Fibroblast of lung (primary cell): Measurements from ENCODE around the gene NTN3. TPM values are rescaled to one million over a fixed set of nuclear protein-coding genes. Genes with fewer than 3 reads are reported as not detected.

Experiments
- DNase-seq, 2 donors: peaks; one replicate each; pipeline versions ENCODE4 v3.0.0 to v3.0.0-alpha.2; 2010; ENCODE audit warnings: low read depth in 2 of 2
- H2AFZ ChIP-seq: 2 replicates; pipeline ENCODE4 v1.5.1; 2012; ENCODE audit warnings: low read length, control low read depth, inconsistent platforms
- H3K27ac ChIP-seq: 2 replicates; pipeline ENCODE4 v1.5.1; 2011; ENCODE audit warnings: low read length, control low read depth; ENCODE audit not compliant: insufficient read depth
- H3K27me3 ChIP-seq: 2 replicates; pipeline ENCODE4 v1.5.1; 2011; ENCODE audit warnings: mild to moderate bottlenecking, low read length; ENCODE audit not compliant: control insufficient read depth, insufficient read depth
- H3K36me3 ChIP-seq: 2 replicates; pipeline ENCODE4 v1.5.1; 2011; ENCODE audit warnings: low read length; ENCODE audit not compliant: control insufficient read depth, insufficient read depth
- H3K4me1 ChIP-seq: 2 replicates; pipeline ENCODE4 v1.5.1; 2011; ENCODE audit warnings: low read length; ENCODE audit not compliant: control insufficient read depth, insufficient read depth; ENCODE audit errors: extremely low read depth
- H3K4me2 ChIP-seq: 2 replicates; pipeline ENCODE4 v1.5.1; 2011; ENCODE audit warnings: low read length, control low read depth; ENCODE audit not compliant: insufficient read depth; ENCODE audit errors: extremely low read depth
- H3K4me3 ChIP-seq, 4 experiments: fragments of 200-600 bp in 1 of 4; sonication (generic) in 1 of 4; replicated peaks in 1 of 4; 2 replicates each; pipeline ENCODE4 v1.5.1; 2011 to 2016; ENCODE audit warnings: low read length in 4 of 4, low read depth in 3 of 4, mild to moderate bottlenecking in 3 of 4, control low read depth in 2 of 4, inconsistent platforms in 1 of 4, mixed read lengths in 1 of 4; ENCODE audit not compliant: insufficient read depth in 1 of 4; ENCODE audit errors: control extremely low read depth in 1 of 4
- H3K79me2 ChIP-seq: 2 replicates; pipeline ENCODE4 v1.5.1; 2012; ENCODE audit warnings: mild to moderate bottlenecking, low read length, inconsistent platforms; ENCODE audit not compliant: control insufficient read depth, insufficient read depth
- H3K9ac ChIP-seq: 2 replicates; pipeline ENCODE4 v1.5.1; 2011; ENCODE audit warnings: mild to moderate bottlenecking, low read length, control low read depth; ENCODE audit not compliant: insufficient read depth
- H3K9me3 ChIP-seq: 2 replicates; pipeline ENCODE4 v1.5.1; 2012; ENCODE audit warnings: low read depth, low read length; ENCODE audit not compliant: control insufficient read depth, insufficient read depth
- H4K20me1 ChIP-seq: 2 replicates; pipeline ENCODE4 v1.5.1; 2011; ENCODE audit warnings: low read length; ENCODE audit not compliant: control insufficient read depth, insufficient read depth; ENCODE audit errors: extremely low read depth
- EZH2 ChIP-seq: IDR thresholded peaks from 2 replicates; pipeline ENCODE4 v1.5.1; 2012; ENCODE audit warnings: low read length, control low read depth, mild to moderate bottlenecking; ENCODE audit errors: missing control alignments
- polyA plus RNA-seq, 2 donors: library from polyadenylated mRNA; depleted of rRNA in 1 of 2; stranded (reverse) in 1 of 2; unstranded in 1 of 2; fragments of >200 nt; gene quantifications; 2 replicates each; pipeline ENCODE4 v1.2.1, GENCODE V29; 2011 to 2012; ENCODE audit warnings: missing spikeins in 1 of 2
- total RNA-seq: library from RNA; depleted of rRNA; stranded (reverse); fragments of >200 nt; gene quantifications from 2 replicates; pipeline ENCODE4 v1.2.1, GENCODE V29; 2014
- TF ChIP-seq, protein P1 (sequence below), 2 donors: IDR thresholded peaks in 1 of 2; conservative IDR thresholded peaks in 1 of 2; 1 replicate in 1 of 2; 2 replicates in 1 of 2; pipeline ENCODE4 v1.5.1; 2011 to 2012; ENCODE audit warnings: low read length in 2 of 2, control low read depth in 1 of 2, inconsistent platforms in 1 of 2, low read depth in 1 of 2, mild to moderate bottlenecking in 1 of 2

NTN3 gene
- total and polyA plus RNA-seq, 2 donors (not counting 1 experiment from before 2014, with no cell fraction given), result 0.08 to 2.1 TPM

GRCh38 chr16:2512735-2513404 is 41.8 kb downstream of the NTN3 start:
- no peak overlapping the region for H3K9ac ChIP-seq
- H2AFZ ChIP-seq, result no peak overlapping the region
- peaks cover 39% of the 10 kb centered on the region for H3K79me2 ChIP-seq
- H3K4me2 ChIP-seq, result peak overlapping the region; percentile 85
- H3K4me3 ChIP-seq, result peak overlapping the region in 3 of 4 experiments; percentile 35 to 96 (median 57)
- DNase-seq, result no peak
- H4K20me1 ChIP-seq, result peaks cover 2% of the 10 kb centered on the region
- no peak for TF ChIP-seq EZH2
- TF ChIP-seq, protein P1, sequence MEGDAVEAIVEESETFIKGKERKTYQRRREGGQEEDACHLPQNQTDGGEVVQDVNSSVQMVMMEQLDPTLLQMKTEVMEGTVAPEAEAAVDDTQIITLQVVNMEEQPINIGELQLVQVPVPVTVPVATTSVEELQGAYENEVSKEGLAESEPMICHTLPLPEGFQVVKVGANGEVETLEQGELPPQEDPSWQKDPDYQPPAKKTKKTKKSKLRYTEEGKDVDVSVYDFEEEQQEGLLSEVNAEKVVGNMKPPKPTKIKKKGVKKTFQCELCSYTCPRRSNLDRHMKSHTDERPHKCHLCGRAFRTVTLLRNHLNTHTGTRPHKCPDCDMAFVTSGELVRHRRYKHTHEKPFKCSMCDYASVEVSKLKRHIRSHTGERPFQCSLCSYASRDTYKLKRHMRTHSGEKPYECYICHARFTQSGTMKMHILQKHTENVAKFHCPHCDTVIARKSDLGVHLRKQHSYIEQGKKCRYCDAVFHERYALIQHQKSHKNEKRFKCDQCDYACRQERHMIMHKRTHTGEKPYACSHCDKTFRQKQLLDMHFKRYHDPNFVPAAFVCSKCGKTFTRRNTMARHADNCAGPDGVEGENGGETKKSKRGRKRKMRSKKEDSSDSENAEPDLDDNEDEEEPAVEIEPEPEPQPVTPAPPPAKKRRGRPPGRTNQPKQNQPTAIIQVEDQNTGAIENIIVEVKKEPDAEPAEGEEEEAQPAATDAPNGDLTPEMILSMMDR (conservative IDR thresholded peaks at IDR 0.05 in 1 of 2, IDR thresholded peaks at IDR 0.05 in 1 of 2; ENCODE audit: low read depth in 1 of 2, low read length in 2 of 2), result no peak
- no peaks in the 10 kb centered on the region for H3K9me3 ChIP-seq
- H3K27ac ChIP-seq, result no peak overlapping the region
- H3K36me3 ChIP-seq, result peaks cover 3% of the 10 kb centered on the region
- peaks cover 18% of the 10 kb centered on the region for H3K4me1 ChIP-seq
- H3K27me3 ChIP-seq, result no peaks in the 10 kb centered on the region

DNA sequence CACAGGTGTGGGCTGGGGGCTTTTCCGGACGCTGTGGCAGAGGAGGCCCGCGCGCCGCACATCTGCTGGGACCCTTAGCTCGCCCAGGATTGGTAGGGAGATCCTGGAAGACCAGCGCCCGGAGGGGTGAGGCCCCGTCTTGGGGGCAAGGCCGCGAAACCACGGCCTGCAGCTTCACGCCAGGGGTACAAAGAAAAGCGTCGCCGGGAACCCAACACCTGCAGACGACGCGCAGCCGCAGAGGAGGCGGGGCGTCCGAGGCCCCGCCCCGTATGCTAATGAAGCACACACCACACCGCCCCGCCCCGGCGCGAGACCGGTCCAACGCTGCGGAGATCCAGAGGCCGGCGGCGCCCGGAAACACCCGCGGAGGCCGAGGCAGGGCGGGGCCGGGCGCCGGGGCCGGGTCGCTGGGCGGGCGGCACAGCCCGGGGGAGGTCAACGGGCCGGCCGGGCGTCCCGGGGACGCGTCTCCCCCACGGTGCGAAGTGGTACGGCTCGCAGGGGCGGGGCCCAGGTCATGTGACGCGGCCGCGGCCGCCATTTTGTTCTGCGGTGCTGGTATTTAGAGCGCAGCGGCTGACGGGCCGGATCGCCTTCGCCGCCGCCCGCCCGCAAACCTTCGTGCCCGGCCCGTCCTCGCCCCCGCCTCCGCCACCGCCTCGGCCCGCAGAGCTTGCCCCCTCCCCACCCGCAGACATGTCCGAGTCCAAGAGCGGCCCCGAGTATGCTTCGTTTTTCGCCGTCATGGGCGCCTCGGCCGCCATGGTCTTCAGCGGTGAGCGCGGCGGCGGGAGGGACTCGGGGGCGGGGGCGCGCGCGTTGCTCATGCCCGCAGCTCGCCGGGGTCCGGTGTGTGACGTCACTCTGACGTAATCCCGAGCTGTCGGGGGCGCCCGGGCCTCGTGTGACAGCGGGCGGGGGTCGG is 42.6 kb downstream of the NTN3 start, which contains the start of gene ATP6V0C:
Gene ATP6V0C, plus strand, starts transcription at position 548 of the 928 bp plus-strand sequence. Its CDS starts 152 bp downstream, at position 700.
- H3K4me1 ChIP-seq, result peaks cover 18% of the 10 kb centered on the region
- H3K27ac ChIP-seq, result peak within 1 kb of the TSS; percentile 90
- H3K9ac ChIP-seq, result peak within 1 kb of the TSS; percentile 96
- no peak for TF ChIP-seq EZH2
- TF ChIP-seq, protein P1 (conservative IDR thresholded peaks at IDR 0.05 in 1 of 2, IDR thresholded peaks at IDR 0.05 in 1 of 2; ENCODE audit: low read depth in 1 of 2, low read length in 2 of 2), result no peak
- DNase-seq, result peak; percentile 76 to 82
- no peak within 1 kb of the TSS for H2AFZ ChIP-seq
- H3K4me2 ChIP-seq, result peak within 1 kb of the TSS; percentile 89
- H3K27me3 ChIP-seq, result no peaks in the 10 kb centered on the region
- no peaks in the 10 kb centered on the region for H3K9me3 ChIP-seq
- H4K20me1 ChIP-seq, result peaks cover 2% of the 10 kb centered on the region
- H3K4me3 ChIP-seq, result peak within 1 kb of the TSS; percentile 57 to 96 (median 90)
- peaks cover 47% of the 10 kb centered on the region for H3K79me2 ChIP-seq
- H3K36me3 ChIP-seq, result peaks cover 3% of the 10 kb centered on the region
